Suprapubic skin (tissue), 4 donors: ENCODE results near the gene IL17A. TPM values are rescaled to one million over a fixed set of nuclear protein-coding genes. Genes with fewer than 3 reads are reported as not detected.

Experiments used
- DNase-seq, 2 donors: peaks; one replicate each; pipeline ENCODE4 v3.0.0-alpha.2; 2019; ENCODE audit warnings: low spot score in 2 of 2
- H3K27ac ChIP-seq: fragments of 200-600 bp; sonication (generic); one replicate; pipeline ENCODE4 v1.5.1; 2019
- H3K27me3 ChIP-seq: fragments of 200-600 bp; sonication (generic); one replicate; pipeline ENCODE4 v1.5.1; 2019
- H3K36me3 ChIP-seq: fragments of 200-600 bp; sonication (generic); one replicate; pipeline ENCODE4 v1.5.1; 2019
- H3K4me1 ChIP-seq: fragments of 200-600 bp; sonication (generic); one replicate; pipeline ENCODE4 v1.5.1; 2019
- H3K4me3 ChIP-seq: fragments of 200-600 bp; sonication (generic); one replicate; pipeline ENCODE4 v1.5.1; 2019; ENCODE audit warnings: mild to moderate bottlenecking
- H3K9me3 ChIP-seq: fragments of 200-600 bp; sonication (generic); one replicate; pipeline ENCODE4 v1.5.1; 2019
- EP300 ChIP-seq: sonication (generic); formaldehyde crosslinking; IDR thresholded peaks from one replicate; pipeline ENCODE4 v1.6.1; 2017; ENCODE audit warnings: antibody characterized with exemption
- POLR2A ChIP-seq, 2 donors: fragments of 450-650 bp; IDR thresholded peaks; one replicate each; pipeline ENCODE4 v1.6.1; 2017; ENCODE audit warnings: antibody characterized with exemption in 2 of 2, mild to moderate bottlenecking in 2 of 2, moderate library complexity in 2 of 2
- POLR2AphosphoS5 ChIP-seq, 3 donors: sonication (generic); formaldehyde crosslinking; IDR thresholded peaks; one replicate each; pipeline ENCODE4 v1.6.1; 2017; ENCODE audit warnings: antibody characterized with exemption in 3 of 3
- WGBS: methylation state at CpG from one replicate; pipeline ENCODE4 v1.1.5; 2018; 5-methylcytosine and 5-hydroxymethylcytosine counted together
- total RNA-seq, 4 donors: library from RNA; depleted of rRNA; stranded (reverse); fragments of >200 nt; gene quantifications; one replicate each; pipeline ENCODE4 v1.1.0, GENCODE V29; 2016
- TF ChIP-seq, protein P1 (sequence below), 2 donors: fragments of 200-600 bp in 1 of 2; fragments of 450-650 bp in 1 of 2; sonication (generic) in 1 of 2; IDR thresholded peaks; one replicate each; pipeline ENCODE4 v1.5.1; 2016 to 2019; ENCODE audit warnings: antibody characterized with exemption in 2 of 2, mild to moderate bottlenecking in 1 of 2, moderate library complexity in 1 of 2

IL17A gene
- total RNA-seq, 4 donors from 2014 or later: not detected

DNA sequence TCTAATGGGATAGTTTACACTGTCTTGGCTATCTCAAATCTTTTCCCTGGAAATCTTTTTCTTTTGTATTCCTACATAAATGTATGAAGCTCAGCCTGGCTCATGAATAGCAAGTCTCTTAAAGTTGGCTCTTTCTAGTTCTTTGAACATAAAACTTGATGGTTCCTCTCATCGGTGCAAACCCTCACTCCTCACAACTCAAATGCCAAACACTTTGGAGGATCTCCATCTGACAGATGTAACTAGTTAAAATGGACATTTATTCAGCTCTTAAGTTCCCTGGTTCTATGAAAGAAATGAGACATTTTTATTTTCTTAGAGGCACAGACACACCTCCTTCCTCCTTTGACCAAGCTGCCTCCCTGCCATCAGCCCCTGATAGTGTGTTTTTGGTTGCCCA is 43.6 kb upstream of the IL17A start:
- H3K4me1 ChIP-seq: no peaks in the 10 kb centered on the region
- H3K27ac ChIP-seq: no peak overlapping the region
- no peak overlapping the region for H3K4me3 ChIP-seq
- no peak for DNase-seq
- H3K27me3 ChIP-seq: peaks cover 7% of the 10 kb centered on the region
- TF ChIP-seq, protein P1, sequence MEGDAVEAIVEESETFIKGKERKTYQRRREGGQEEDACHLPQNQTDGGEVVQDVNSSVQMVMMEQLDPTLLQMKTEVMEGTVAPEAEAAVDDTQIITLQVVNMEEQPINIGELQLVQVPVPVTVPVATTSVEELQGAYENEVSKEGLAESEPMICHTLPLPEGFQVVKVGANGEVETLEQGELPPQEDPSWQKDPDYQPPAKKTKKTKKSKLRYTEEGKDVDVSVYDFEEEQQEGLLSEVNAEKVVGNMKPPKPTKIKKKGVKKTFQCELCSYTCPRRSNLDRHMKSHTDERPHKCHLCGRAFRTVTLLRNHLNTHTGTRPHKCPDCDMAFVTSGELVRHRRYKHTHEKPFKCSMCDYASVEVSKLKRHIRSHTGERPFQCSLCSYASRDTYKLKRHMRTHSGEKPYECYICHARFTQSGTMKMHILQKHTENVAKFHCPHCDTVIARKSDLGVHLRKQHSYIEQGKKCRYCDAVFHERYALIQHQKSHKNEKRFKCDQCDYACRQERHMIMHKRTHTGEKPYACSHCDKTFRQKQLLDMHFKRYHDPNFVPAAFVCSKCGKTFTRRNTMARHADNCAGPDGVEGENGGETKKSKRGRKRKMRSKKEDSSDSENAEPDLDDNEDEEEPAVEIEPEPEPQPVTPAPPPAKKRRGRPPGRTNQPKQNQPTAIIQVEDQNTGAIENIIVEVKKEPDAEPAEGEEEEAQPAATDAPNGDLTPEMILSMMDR (IDR thresholded peaks at IDR 0.05): no peak
- no peak for TF ChIP-seq EP300
- no peaks in the 10 kb centered on the region for H3K9me3 ChIP-seq
- 59% methylated on average over 1 of the region's 1 CpG for WGBS
- no peaks in the 10 kb centered on the region for H3K36me3 ChIP-seq

DNA sequence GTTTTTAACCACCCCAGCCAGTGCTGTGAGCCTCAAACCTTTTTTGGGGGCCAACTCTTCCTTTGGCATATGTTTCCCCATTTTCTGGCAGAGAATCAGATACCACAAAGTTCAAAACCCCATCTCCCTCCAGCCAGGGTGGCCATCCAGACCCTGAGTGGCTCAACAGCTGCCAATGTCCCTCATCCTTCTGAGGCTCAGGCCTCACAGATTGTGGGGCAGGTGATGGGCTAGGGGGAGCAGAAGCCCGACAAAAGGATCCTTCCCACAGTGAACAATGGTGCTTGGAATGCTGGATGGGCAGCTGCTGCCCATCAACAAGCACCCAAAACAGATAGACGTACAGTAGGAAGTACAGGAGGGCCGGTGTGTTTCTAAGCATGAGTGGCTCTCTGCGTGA is 42.6 kb upstream of the IL17A start:
- TF ChIP-seq POLR2AphosphoS5 (IDR thresholded peaks at IDR 0.05) (no peak), EP300 (no peak), POLR2A (IDR thresholded peaks at IDR 0.05) (no peak)
- TF ChIP-seq, protein P1 (IDR thresholded peaks at IDR 0.05): no peak
- 92% methylated on average over 4 of the region's 4 CpGs for WGBS
- DNase-seq: no peak
- Histone ChIP-seq H3K9me3 (no peaks in the 10 kb centered on the region), H3K36me3 (no peaks in the 10 kb centered on the region), H3K4me1 (no peaks in the 10 kb centered on the region), H3K27me3 (peaks cover 7% of the 10 kb centered on the region), H3K27ac (no peak overlapping the region), H3K4me3 (no peak overlapping the region)

- Histone ChIP-seq H3K27me3 (peaks cover 7% of the 10 kb centered on the region), H3K4me1 (no peaks in the 10 kb centered on the region), H3K9me3 (no peaks in the 10 kb centered on the region), H3K36me3 (no peaks in the 10 kb centered on the region), H3K4me3 (no peak overlapping the region), H3K27ac (no peak overlapping the region)
- 85% methylated on average over 13 of the region's 14 CpGs for WGBS
- DNase-seq: no peak
- TF ChIP-seq POLR2AphosphoS5 (IDR thresholded peaks at IDR 0.05): no peak
- no peak for TF ChIP-seq POLR2A (IDR thresholded peaks at IDR 0.05)
- TF ChIP-seq, protein P1 (IDR thresholded peaks at IDR 0.05): no peak
- TF ChIP-seq EP300: no peak
Measured at GRCh38 chr6:52144196-52145076, 41.7 kb upstream of the IL17A start.

DNA sequence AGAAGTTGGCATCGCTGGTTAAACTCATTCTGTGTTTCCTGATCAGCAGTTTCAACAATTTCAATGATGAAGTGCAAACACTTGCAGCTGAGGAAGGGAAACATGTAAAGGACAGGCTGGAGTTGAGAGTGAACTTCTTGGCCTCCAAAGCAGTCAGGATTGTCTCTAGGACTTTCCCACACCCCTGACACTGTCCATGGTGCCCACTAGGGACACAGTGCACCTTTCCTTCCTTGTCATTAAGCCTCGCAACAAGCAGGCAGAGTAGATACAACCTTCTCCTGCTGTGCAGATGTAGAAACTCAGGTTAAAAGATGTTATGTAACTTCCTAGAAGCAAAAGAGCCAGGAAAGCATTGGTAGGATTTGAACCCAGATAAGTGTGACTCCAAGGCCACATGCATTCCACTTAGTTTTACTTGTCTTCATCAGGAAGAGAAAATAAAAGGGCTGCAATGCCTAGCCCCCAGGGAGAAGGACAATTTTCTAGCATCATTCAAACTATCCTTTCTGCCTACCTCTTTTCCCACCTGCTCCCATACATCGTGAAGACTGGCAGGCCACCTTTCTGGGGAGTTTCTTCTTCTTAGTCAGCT is 39.2 kb upstream of the IL17A start:
- no peak for DNase-seq
- no peaks in the 10 kb centered on the region for H3K36me3 ChIP-seq
- H3K4me1 ChIP-seq: no peaks in the 10 kb centered on the region
- peaks cover 7% of the 10 kb centered on the region for H3K27me3 ChIP-seq
- H3K27ac ChIP-seq: no peak overlapping the region
- H3K9me3 ChIP-seq: no peaks in the 10 kb centered on the region
- TF ChIP-seq POLR2AphosphoS5 (IDR thresholded peaks at IDR 0.05) (no peak), POLR2A (IDR thresholded peaks at IDR 0.05) (no peak), EP300 (no peak)
- TF ChIP-seq, protein P1 (IDR thresholded peaks at IDR 0.05): no peak
- no peak overlapping the region for H3K4me3 ChIP-seq
- WGBS: 82% methylated on average over 3 of the region's 3 CpGs

DNA sequence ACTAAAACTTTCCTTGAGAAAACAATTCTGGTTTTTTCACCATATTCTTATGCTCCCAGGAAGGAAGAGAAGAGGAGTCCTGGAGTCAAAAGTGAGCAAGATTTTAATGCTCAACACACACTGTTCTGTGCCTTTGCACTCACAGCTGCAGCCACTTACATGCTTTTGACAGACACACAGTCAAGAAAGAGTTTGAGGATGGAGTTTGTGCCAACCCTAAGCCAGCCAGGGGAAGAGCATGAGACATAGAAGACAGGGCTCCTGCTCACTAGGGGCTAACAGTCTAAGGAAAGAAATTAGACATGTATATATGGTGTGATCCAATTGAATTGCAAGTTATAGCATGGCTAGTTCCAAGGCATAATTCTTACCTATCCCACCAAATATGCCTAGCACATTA is 37.1 kb upstream of the IL17A start:
- H3K4me3 ChIP-seq: no peak overlapping the region
- no peak overlapping the region for H3K27ac ChIP-seq
- TF ChIP-seq EP300 (no peak), POLR2AphosphoS5 (IDR thresholded peaks at IDR 0.05) (no peak), POLR2A (IDR thresholded peaks at IDR 0.05) (no peak)
- TF ChIP-seq, protein P1 (IDR thresholded peaks at IDR 0.05): no peak
- H3K4me1 ChIP-seq: no peaks in the 10 kb centered on the region
- H3K36me3 ChIP-seq: no peaks in the 10 kb centered on the region
- H3K9me3 ChIP-seq: no peaks in the 10 kb centered on the region
- peaks cover 7% of the 10 kb centered on the region for H3K27me3 ChIP-seq
- DNase-seq: no peak
